NCI-H1930 (cell line): ENCODE results near the gene LY9.
A peak's percentile ranks its signal among the peaks of the same experiment; 100 is the strongest.
"Not testable (repeated sequence)": the region's sequence is repeated elsewhere in the genome, so short reads cannot be mapped to it uniquely, and the experiment has no call there.

Experiments
- DNase-seq, 2 experiments: peaks; one replicate each; lab custom pipeline; 2025; lab: John Stamatoyannopoulos, UW

Gene LY9

DNA sequence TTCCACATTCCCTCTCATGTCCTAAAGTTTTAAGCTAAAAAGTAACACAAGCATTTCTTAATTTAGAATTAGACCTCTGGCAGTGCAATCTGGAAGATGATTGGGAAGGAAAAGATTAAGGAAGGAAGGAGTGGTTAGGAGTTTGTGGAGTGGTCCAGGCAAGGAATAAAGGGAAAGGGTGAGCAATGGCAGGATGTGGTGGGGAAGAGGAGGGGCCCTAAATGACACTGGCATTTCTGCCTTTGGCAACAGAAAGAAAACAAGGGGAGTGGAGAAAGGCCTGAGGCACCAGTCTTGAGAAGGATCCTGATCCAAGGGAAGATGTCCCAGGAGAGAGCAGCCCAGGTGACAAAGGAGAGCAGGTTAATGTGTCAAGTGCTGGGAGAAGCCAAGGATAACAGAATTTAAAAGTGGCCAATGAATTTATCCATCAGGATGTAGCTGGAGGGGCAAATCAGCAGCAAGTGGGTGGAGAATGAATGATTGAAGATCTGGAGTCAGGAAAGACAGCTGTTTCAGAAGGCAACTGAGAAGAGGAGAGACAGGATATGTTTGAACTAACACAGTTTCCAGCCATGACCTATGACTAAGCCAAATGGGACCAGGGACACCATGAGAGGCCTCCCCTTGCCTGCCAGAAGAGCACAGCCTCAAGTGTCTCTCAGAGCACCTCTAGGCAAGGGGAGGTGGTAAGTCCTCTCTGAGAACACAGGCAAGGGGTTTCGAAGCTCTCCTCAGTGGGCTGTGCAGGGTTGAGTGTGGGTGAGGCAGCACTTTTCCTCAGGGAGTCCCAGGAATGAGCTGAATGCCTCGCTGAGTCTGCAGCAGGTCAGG lies 20.9 kb upstream of the LY9 start:
- DNase-seq: no peak

DNA sequence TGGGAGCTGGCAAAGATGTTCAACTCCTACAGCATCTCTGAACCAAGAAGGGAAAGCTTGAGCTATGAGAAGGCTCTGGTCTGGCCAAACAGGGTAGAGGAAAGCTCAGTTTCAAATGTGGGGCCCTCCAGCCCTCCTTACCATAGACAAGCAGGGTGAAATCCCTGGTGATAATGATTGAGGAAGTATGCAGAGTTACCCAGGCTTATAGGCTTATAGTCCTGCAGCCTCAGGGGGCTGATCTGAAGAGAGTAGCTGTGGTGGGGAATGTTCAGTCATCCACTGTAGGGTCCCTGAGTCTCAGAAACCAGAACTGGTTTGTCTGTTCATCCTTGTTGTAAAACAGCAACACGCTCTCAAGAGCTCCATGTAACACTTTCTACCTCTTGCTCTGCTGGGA lies 19.8 kb upstream of the LY9 start:
- DNase-seq: no peak

DNA sequence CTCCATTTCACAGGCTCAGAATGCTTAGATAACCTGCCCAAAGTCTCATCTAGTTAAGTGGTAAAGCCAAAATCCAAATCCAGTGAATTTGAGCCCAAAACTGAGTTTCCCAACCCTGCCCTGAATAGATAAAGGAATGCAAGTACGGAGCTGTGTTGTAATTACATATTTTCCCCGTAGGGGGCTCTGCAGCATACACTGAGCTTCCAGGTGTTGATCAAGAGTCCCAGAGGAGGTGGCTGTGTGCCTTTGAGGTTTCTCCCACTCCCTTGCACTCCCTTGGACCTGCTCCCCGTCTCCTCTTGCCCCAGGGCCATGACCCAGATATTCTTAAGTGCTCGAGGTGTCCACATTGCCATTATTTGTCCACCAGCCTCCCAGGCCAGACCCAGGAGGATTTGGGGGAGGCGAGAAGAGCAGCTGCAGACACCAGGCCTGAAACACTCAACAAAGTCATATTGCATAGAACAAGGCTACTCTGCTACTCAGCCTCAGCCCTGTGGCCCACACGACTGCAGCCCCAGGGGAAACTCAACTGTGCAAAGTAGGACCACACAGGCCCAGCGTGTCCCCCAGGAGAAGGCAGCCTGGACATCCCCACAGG lies 18.4 kb upstream of the LY9 start:
- DNase-seq: peak in 1 of 2 experiments; percentile 2

DNA sequence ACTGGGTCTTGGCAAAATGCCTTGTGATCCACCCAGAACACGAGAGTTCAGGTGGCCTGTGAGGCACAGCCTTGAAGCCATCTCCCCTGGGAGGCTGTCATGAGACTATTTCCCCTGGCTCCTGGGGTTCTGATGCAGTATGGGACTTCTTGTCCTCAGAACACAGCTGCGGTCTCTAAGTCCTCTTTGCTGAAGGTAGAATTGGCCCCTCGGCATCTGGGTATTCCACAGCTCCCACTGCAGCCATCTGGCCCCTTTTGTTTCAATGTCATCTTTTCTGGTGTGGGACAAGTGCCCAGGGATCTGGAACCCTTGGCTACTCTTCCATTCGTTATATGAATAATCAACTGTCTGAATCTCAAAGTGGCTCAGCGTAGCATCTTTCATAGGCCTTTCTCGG lies 17.0 kb upstream of the LY9 start:
- no peak for DNase-seq

DNA sequence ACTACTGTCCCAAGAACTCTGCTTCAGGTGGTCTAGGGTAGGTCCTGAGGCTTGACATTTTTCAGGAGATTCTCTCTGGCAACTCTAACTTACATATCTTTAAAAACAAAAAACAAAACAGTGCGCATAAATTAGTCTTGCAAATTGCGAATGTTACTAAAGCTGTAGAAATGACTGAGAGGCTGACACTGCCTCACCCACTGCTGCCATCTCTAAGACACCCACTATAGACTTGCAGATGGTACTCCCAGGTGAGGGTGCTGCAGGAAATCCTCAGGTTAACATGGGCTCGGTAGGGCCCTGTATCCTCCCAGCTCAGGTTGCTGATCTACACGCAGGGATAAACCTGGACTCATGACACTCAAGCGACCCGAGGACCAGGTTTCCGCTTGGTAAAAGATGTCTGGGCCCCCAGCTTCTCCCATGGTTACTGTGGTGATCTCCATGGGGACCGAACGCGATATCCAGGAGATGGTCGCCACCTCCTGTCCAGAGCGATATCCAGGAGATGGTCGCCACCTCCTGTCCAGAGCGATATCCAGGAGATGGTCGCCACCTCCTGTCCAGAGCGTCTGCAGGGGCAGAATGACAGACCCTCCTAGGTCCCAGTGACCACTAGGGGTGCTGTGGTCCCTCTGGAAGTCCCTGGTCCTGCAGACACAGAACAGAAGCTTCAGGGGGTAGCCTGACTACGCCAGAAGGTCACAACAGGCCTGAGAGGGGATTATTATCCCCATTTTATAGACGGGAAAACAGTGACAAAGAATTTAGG lies 16.2 kb upstream of the LY9 start:
- DNase-seq: peak; percentile 3 to 8

DNA sequence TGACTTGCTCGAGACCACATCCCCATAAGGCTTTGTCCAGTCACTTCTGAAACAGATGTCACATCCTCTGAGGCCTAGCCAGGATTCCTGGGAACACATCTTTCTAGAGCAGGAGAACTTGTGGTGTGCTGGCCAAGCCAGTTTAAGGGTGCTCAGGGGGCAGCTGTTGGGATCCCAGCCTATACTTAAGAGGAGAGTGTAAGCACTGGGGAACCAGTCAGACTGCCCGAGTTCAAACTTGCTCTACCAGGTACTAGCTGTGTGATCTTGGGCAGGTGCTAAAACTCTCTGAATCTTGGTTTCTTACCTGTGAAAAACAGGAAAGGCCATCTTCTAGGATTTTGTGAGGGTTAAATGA lies 15.6 kb upstream of the LY9 start:
- DNase-seq: no peak

DNA sequence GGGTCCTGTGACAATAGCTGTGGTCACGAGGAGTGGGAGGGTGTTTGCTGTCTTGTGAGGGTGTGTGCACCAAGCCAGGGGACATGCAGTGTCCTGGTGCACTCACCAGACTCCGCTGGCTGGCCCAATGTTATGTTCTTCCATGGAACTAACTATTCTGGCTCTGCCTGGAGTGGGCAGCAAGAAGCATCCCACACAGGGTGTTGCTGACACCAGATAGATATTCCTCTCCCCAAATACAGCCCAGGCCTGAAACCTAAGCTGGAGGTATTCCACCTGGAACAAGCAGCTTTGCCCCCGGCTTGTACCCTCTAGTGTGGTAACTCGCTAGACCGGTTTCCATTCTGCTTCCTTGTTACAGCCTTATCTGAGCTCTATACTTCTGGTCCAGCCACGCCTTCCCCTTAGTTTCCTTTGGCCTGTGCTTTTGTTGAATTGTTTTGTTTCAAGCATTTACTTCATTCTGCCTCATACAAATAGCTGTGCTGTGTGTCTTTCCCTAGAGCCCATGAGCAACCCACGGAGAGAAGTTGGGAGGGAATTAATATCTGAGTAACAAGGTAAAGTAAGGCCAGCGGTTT lies 14.7 kb upstream of the LY9 start:
- no peak for DNase-seq

DNA sequence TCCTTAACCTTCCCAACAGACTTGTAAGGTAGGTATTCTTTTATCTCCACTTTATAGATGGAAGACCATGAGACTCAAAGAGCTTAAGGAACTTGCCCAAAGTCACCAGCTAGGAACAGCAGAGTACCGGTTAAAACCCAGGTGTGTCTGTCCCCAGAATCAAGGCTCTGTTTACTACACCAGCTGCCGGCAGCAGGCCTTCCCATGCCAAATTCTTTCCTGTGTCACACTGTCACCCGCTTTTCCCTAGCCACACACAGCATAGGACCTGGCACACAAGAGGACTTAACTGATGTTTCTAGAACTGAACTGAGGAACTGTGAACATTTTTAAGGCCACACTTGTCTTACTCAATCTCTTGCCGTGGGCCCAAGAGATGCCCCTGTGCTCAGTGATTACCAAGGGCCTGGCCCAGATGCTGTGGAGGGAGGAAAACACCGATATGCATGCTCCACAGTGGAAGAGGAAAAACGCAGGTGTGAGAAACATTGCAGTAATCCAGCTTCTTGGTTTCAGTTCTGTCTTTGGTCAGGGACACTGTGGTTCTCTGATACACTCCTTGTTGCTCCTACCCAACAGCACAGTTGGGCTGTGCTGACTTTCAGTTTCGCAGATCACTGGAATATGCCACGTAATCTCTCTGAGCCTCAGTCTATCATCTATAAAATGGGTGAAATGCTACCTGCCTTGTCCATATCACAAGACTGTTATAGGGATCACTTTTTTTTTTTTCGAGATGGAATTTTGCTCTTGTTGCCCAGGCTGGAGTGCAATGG lies 13.9 kb upstream of the LY9 start:
- DNase-seq: no peak

DNA sequence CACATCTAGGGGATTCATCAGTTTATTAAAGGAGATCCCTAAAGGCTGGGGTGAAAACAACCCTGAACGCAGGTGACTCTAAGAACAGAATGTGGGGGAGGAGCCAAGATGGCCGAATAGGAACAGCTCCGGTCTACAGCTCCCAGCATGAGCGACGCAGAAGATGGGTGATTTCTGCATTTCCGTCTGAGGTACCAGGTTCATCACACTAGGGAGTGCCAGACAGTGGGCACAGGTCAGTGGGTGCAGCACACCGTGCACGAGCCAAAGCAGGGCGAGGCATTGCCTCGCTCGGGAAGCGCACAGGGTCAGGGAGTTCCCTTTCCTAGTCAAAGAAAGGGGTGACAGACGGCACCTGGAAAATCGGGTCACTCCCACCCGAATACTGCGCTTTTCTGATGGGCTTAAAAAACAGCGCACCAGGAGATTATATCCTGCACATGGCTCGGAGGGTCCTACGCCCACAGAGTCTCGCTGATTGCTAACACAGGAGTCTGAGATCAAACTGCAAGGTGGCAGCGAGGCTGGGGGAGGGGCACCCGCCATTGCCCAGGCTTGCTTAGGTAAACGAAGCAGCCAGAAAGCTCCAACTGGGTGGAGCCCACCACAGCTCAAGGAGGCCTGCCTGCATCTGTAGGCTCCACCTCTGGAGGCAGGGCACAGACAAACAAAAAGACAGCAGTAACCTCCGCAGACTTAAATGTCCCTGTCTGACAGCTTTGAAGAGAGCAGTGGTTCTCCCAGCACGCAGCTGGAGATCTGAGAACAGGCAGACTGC lies 12.8 kb upstream of the LY9 start:
- not testable (repeated sequence) for DNase-seq

DNA sequence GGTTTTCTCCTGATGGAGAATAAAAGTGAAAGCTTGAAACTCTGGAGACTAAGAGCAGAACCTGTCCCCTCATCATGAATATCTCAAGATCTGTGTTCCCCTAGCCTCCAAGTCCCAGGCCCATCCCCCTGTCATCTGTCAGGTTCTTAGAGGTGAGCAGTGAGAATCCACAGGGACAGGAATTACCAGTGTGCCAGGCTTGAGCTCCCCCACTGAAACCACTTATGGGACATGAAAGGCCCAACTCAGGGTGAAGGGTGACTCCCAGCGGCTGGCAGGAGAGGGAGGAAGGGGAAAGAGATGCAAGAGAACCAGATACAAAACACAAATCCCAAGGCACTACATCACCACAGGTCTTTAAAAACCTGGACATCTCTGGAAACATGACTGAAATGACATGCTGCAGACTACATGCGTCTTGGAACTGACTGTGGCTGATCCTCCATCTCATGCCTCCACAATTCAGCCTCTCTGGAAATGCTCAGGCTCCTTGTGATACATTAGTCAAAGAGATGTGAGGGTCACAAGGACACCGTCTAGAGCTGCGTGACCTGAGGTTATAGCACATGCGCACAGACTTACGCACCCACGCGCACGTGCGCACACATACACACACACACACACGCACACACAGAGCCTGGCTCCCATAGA lies 6.8 kb upstream of the LY9 start:
- no peak for DNase-seq

DNA sequence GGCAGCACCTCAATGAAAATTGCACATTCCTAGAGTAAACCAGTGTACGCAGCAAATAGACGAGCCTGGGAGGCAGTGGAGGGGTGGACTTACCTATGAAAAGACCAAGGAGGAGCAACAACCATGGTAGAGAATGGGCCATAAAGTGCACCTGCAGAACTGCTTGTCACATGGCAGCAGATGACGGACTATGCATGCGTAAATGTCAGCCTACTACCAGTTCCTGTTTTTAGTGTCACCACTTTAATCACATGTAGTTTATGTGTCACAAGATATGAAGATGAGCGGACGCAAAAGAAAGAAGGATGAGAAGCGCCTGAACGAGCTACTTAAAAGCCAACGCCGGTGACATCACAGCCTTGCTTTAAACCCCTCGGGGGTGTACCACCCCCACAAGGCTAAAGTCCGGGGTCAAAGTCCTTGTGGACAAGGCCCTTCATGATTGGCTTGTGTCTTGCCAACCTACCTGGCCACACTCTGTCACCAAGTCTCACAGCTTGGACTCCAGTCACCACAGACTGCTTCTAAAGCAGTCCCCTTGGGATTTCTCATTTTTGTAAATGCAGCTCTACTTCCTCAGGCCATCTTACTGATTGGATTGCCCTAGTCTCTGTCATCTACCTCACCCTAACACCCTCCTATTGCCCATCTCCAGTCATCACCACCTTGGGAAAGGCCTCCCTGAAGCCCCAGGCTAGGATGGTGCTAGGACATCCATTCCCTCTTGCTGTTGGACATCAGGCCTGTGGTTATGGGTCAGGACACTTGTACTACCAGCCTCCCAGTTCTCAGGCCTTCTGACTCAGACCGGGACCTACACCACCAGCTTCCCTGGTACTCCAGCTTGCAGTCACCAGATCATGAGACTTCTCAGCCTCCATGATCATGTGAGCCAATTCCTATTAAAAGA lies 6.0 kb upstream of the LY9 start:
- DNase-seq: no peak

DNA sequence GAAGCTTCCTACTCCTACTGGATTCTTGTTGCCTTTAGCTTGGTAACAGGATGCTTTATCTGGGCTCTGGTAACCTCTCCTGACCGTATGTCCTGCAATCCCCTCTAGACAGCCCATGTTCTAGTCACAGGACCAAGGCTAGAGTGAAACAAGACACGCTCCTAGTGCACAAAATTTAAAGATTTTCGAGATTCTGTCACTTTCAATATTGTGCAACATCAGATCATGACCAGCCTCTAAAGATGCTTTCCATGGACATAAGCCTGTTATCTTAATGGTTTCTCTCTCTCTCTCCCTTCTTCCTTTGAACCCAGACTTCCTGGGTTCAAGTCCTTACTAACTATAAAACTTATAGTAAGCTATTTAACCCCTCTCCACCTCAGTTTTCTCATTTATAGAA lies 1.6 kb upstream of the LY9 start:
- no peak for DNase-seq

DNA sequence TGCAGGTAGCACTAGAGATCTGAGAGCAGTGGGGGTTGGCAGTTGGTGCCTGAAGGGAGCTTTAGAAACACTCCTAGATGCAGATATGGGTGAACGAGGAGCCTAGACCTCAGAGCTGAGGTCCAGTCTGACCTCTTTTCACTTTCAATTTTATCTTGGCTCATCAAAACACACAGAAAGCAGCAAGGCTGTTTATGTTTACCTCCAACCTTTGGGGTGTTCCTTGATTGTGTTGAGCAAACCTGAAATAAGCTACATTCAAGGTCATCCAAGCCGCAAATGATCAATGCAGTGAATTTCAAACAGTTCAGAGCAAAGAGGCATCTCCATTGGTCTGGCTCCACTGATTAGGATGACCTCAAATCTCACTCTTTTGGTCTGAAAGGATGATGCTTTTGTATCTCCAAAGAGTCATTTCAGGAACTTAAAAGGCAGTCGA lies 1.3 kb downstream of the LY9 start:
- DNase-seq: no peak

DNA sequence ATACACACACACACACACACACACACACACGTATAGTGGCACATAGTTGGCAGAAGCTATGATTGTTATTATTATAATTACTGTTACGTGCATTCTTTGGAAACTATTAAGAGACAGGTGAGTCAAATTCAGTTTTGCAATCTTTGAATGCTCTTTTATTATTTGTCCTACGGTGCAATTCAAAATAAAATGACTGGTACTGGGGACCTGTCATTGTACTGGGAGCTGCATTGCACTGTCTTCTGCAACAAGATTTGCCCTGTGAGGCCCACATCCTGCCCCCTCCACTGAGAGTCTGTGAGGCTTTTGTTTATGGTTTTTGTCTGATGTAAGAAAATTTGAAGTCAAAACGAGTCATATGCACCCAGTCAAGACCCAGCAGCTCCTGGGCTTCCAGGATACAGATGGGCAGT lies 1.9 kb downstream of the LY9 start:
- DNase-seq: no peak

DNA sequence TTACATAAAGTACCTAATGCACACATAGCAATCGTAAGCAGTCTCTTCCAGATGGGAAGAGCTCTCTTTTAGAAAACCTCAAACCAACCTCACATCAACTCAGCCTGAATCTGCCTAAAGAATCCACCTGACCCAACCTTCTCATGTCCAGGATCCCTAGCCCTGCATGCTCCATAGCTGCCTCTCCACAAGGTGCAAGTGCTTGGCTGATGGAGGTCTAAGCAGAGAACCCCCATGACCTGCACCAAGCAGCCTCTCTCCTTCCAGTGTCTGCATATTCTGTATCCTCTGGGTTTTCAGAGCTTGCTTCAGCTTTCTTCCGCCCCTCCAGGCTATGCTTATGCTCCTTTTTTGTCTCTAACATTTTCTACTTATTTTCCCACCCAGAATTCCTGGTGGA lies 2.5 kb downstream of the LY9 start:
- no peak for DNase-seq

DNA sequence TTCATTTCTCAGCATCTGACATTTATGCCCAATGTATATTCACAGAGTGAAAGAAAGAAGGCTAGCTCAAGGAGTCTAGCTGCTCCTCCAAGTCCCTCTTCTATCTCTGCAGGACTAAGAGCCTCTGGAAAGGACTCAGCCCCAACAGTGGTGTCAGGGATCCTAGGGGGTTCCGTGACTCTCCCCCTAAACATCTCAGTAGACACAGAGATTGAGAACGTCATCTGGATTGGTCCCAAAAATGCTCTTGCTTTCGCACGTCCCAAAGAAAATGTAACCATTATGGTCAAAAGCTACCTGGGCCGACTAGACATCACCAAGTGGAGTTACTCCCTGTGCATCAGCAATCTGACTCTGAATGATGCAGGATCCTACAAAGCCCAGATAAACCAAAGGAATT lies 3.7 kb downstream of the LY9 start:
- DNase-seq: no peak

DNA sequence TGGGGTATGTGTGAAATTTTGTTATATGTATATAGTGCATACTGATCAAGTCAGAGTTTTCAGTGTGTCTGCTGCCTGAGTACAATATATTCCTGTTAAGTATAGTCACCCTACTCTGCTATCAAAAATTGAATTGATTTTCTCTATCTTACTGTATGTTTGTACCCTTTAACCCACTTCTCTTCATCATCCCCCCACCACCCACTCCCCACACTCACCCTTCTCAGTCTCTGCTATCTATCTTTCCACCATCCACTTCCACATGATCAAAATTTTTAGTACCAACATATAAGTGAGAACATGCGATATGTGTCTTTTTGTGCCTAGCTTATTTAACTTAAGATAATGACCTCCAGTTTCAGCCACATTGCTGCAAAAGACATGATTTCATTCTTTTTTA lies 4.2 kb downstream of the LY9 start:
- no peak for DNase-seq

DNA sequence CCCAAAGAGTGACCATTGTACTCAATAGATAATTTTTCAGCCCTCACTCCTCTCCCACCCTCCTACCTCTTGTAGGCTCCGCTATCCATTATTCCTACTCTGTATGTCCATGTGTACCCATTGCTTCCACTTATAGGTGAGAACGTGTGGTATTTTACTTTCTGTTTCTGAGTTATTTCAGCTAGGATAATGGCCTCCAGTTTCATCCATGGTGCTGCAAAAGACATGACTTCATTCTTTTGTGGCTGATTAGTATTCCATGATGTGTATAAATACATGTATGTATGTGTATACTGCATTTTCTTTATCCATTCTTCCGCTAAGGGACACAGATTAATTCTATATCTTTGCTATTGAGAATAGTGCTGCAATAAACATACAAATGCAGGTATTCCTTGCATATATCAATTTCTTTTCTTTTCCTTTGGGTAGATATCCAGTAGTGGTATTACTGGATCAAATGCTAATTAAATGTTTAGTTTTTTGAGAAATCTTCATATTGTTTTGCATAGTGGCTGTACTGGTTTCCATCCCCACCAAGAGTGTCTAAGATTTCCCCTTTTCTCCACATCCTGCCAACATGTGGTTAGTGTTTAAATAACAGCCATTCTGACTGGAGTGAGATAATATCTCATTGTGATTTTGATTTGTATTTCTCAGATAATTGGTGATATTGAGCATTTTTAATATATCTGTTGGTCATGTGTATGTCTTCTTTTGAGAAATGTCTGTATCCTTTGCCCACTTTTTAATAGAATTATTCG lies 4.9 kb downstream of the LY9 start:
- no peak for DNase-seq
